B cell (primary cell): ENCODE data around the gene WFDC1. TPM values are rescaled to one million over a fixed set of nuclear protein-coding genes. Genes with fewer than 3 reads are reported as not detected.

Source experiments
- ATAC-seq: fragments of 200-7000 bp; cut with Tn5 transposase; one replicate; pipeline ENCODE4 v1.10.0; 2021; ENCODE audit warnings: low read depth, mild to moderate bottlenecking, moderate number of reproducible peaks, moderate library complexity
- CTCF ChIA-PET: fragments of 350-600 bp; sonication (Branson Sonifier 250); formaldehyde crosslinking; loops from one replicate; lab custom pipeline; 2021; ENCODE audit warnings: antibody characterized with exemption, inconsistent platforms; lab: Charles Lee
- POLR2A ChIA-PET: fragments of 350-600 bp; sonication (Branson Sonifier 250); formaldehyde crosslinking; loops from one replicate; lab custom pipeline; 2021; ENCODE audit warnings: antibody characterized with exemption; lab: Charles Lee
- DNase-seq: peaks from one replicate; pipeline ENCODE4 v3.0.0; 2013
- H2AFZ ChIP-seq: 2 replicates; pipeline ENCODE4 v1.6.1; 2012; ENCODE audit warnings: mild to moderate bottlenecking, low read depth, low read length; ENCODE audit not compliant: insufficient read depth, poor library complexity, severe bottlenecking
- H3K27ac ChIP-seq, 2 donors: 1 replicate in 1 of 2; 2 replicates in 1 of 2; pipeline ENCODE4 v1.5.1; 2012 to 2013; ENCODE audit warnings: low read length in 2 of 2, mild to moderate bottlenecking in 2 of 2, moderate library complexity in 1 of 2
- H3K27me3 ChIP-seq, 4 experiments: fragments of 200-600 bp in 1 of 4; sonication (generic) in 1 of 4; replicated peaks in 1 of 4; 1 replicate in 2 of 4; 2 replicates in 2 of 4; pipeline versions ENCODE4 v1.6.1 to v1.7.0; 2013 to 2016; ENCODE audit warnings: low read length in 3 of 4, mild to moderate bottlenecking in 2 of 4, mixed read lengths in 1 of 4, moderate library complexity in 1 of 4; ENCODE audit not compliant: insufficient read depth in 4 of 4, control insufficient read depth in 3 of 4; ENCODE audit errors: control extremely low read depth in 1 of 4
- H3K36me3 ChIP-seq, 2 experiments: replicated peaks in 1 of 2; 1 replicate in 1 of 2; 2 replicates in 1 of 2; pipeline versions ENCODE4 v1.6.1 to v1.7.1; 2013; ENCODE audit warnings: low read length in 1 of 2; ENCODE audit not compliant: insufficient read depth in 2 of 2, control insufficient read depth in 1 of 2; ENCODE audit errors: control extremely low read depth in 1 of 2, extremely low read depth in 1 of 2
- H3K4me1 ChIP-seq, 2 donors: fragments of 200-600 bp in 1 of 2; sonication (generic) in 1 of 2; 1 replicate in 1 of 2; 2 replicates in 1 of 2; pipeline versions ENCODE4 v1.5.1 to v1.6.1; 2013 to 2017; ENCODE audit warnings: low read length in 2 of 2; ENCODE audit not compliant: control insufficient read depth in 2 of 2, insufficient read depth in 2 of 2
- H3K4me2 ChIP-seq: replicated peaks from 2 replicates; pipeline ENCODE3; 2012; ENCODE audit warnings: mild to moderate bottlenecking, low read depth, low read length; ENCODE audit not compliant: poor library complexity, severe bottlenecking
- H3K4me3 ChIP-seq, 5 experiments: fragments of 200-600 bp in 1 of 5; sonication (generic) in 1 of 5; 1 replicate in 3 of 5; 2 replicates in 2 of 5; pipeline versions ENCODE4 v1.5.1 to v1.7.0; 2011 to 2016; ENCODE audit warnings: low read length in 4 of 5, mild to moderate bottlenecking in 4 of 5, low read depth in 2 of 5, control low read depth in 1 of 5, moderate library complexity in 1 of 5; ENCODE audit not compliant: insufficient read depth in 1 of 5; ENCODE audit errors: control extremely low read depth in 1 of 5, extremely low read depth in 1 of 5
- H3K79me2 ChIP-seq: fragments of 200-600 bp; sonication (generic); one replicate; pipeline ENCODE4 v1.6.0; 2016; ENCODE audit warnings: low read length; ENCODE audit not compliant: control insufficient read depth, insufficient read depth
- H3K9ac ChIP-seq: fragments of 200-600 bp; sonication (generic); 2 replicates; pipeline ENCODE4 v1.6.1; 2017; ENCODE audit warnings: mild to moderate bottlenecking, low read length, moderate library complexity
- H3K9me3 ChIP-seq, 3 donors: one replicate each; pipeline versions ENCODE4 v1.6.1 to v1.7.1; 2013; ENCODE audit warnings: low read length in 2 of 3; ENCODE audit not compliant: control insufficient read depth in 2 of 3, insufficient read depth in 1 of 3; ENCODE audit errors: control extremely low read depth in 1 of 3
- H4K20me1 ChIP-seq: 2 replicates; pipeline ENCODE4 v1.6.0; 2012; ENCODE audit warnings: mild to moderate bottlenecking, low read length; ENCODE audit not compliant: insufficient read depth, control insufficient read depth, poor library complexity, severe bottlenecking
- H3K27ac Mint-ChIP-seq: one replicate; pipeline ENCODE4 v1.8.0; 2021; ENCODE audit warnings: mixed read lengths
- H3K27me3 Mint-ChIP-seq: one replicate; pipeline ENCODE4 v1.8.0; 2021; ENCODE audit warnings: mixed read lengths
- H3K4me1 Mint-ChIP-seq: one replicate; pipeline ENCODE4 v1.8.0; 2021; ENCODE audit warnings: mixed read lengths
- H3K4me3 Mint-ChIP-seq: one replicate; pipeline ENCODE4 v1.8.0; 2021; ENCODE audit warnings: mixed read lengths
- H3K9me3 Mint-ChIP-seq: one replicate; pipeline ENCODE4 v1.8.0; 2022; ENCODE audit warnings: mixed read lengths; ENCODE audit not compliant: insufficient read depth
- EZH2 ChIP-seq: IDR thresholded peaks from 2 replicates; pipeline ENCODE4 v1.6.1; 2012; ENCODE audit warnings: borderline replicate concordance, low read depth, mild to moderate bottlenecking, moderate library complexity, low read length; ENCODE audit not compliant: insufficient read depth, poor library complexity, severe bottlenecking
- WGBS: methylation state at CpG from one replicate; pipeline ENCODE4 v1.1.5; 2013; ENCODE audit warnings: missing lambda C conversion rate; ENCODE audit not compliant: insufficient coverage; 5-methylcytosine and 5-hydroxymethylcytosine counted together
- intact Hi-C: fragments of 100-400 bp; cut with micrococcal nuclease; formaldehyde crosslinking; loops from one replicate; pipeline ENCODE4 v1.10.0; 2022
- polyA plus RNA-seq: library from polyadenylated mRNA; depleted of rRNA; stranded (reverse); fragments of >200 nt; gene quantifications from 2 replicates; pipeline ENCODE4 v1.2.3, GENCODE V29; 2012
- total RNA-seq, 2 donors: library from RNA; stranded (reverse); fragments of 120-200 nt in 1 of 2; gene quantifications; 1 replicate in 1 of 2; 2 replicates in 1 of 2; pipeline versions ENCODE4 v1.2.3 to v1.2.4, GENCODE V29; 2013 to 2022
- TF ChIP-seq, protein P1 (sequence below): fragments of 200-600 bp; IDR thresholded peaks from one replicate; pipeline ENCODE4 v1.8.0; 2022; ENCODE audit warnings: antibody characterized with exemption, mild to moderate bottlenecking

The WFDC1 gene
- total and polyA plus RNA-seq, 2 donors (not counting 1 experiment from before 2014, with no cell fraction given), result not detected

GRCh38 chr16:84246679-84247077 lies 48.0 kb upstream of the WFDC1 start:
- no peak overlapping the region for H2AFZ ChIP-seq
- H3K4me3 ChIP-seq, result no peak overlapping the region
- 60% methylated on average over 1 of the region's 5 CpGs for WGBS
- no peak overlapping the region for H3K4me2 ChIP-seq
- peaks cover 0 to 3% (median 0%) of the 10 kb centered on the region in 4 experiments for H3K27me3 ChIP-seq
- H3K36me3 ChIP-seq, result no peaks in the 10 kb centered on the region
- Mint-ChIP-seq H3K4me1 (no peaks in the 10 kb centered on the region), H3K4me3 (no peak overlapping the region), H3K27me3 (peaks cover 17% of the 10 kb centered on the region), H3K9me3 (peaks cover 4% of the 10 kb centered on the region), H3K27ac (no peak overlapping the region)
- no peaks in the 10 kb centered on the region for H3K79me2 ChIP-seq
- ATAC-seq, result no peak
- H3K9ac ChIP-seq, result no peak overlapping the region
- ChIA-PET CTCF (no interaction called here), POLR2A (no interaction called here)
- H3K4me1 ChIP-seq, result no peaks in the 10 kb centered on the region
- no peaks in the 10 kb centered on the region for H4K20me1 ChIP-seq
- intact Hi-C loops, result no loop called here
- TF ChIP-seq, protein P1, sequence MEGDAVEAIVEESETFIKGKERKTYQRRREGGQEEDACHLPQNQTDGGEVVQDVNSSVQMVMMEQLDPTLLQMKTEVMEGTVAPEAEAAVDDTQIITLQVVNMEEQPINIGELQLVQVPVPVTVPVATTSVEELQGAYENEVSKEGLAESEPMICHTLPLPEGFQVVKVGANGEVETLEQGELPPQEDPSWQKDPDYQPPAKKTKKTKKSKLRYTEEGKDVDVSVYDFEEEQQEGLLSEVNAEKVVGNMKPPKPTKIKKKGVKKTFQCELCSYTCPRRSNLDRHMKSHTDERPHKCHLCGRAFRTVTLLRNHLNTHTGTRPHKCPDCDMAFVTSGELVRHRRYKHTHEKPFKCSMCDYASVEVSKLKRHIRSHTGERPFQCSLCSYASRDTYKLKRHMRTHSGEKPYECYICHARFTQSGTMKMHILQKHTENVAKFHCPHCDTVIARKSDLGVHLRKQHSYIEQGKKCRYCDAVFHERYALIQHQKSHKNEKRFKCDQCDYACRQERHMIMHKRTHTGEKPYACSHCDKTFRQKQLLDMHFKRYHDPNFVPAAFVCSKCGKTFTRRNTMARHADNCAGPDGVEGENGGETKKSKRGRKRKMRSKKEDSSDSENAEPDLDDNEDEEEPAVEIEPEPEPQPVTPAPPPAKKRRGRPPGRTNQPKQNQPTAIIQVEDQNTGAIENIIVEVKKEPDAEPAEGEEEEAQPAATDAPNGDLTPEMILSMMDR, result no peak
- TF ChIP-seq EZH2, result no peak
- DNase-seq, result no peak
- H3K27ac ChIP-seq, result no peak overlapping the region
- H3K9me3 ChIP-seq, result no peaks in the 10 kb centered on the region

GRCh38 chr16:84247331-84247730 lies 47.3 kb upstream of the WFDC1 start:
- ChIA-PET CTCF (no interaction called here), POLR2A (no interaction called here)
- peaks cover 0 to 3% (median 0%) of the 10 kb centered on the region in 4 experiments for H3K27me3 ChIP-seq
- no peaks in the 10 kb centered on the region for H3K4me1 Mint-ChIP-seq
- H3K27ac ChIP-seq, result no peak overlapping the region
- H3K79me2 ChIP-seq, result no peaks in the 10 kb centered on the region
- H3K27me3 Mint-ChIP-seq, result peaks cover 19% of the 10 kb centered on the region
- ATAC-seq, result no peak
- no peak overlapping the region for H3K9ac ChIP-seq
- H3K4me3 ChIP-seq, result no peak overlapping the region
- TF ChIP-seq EZH2, result no peak
- TF ChIP-seq, protein P1, result no peak
- DNase-seq, result no peak
- H3K4me3 Mint-ChIP-seq, result no peak overlapping the region
- no peaks in the 10 kb centered on the region for H3K4me1 ChIP-seq
- intact Hi-C loops, result no loop called here
- H2AFZ ChIP-seq, result no peak overlapping the region
- H3K27ac Mint-ChIP-seq, result no peak overlapping the region
- no CpG with 5 or more reads among the region's 6 CpGs for WGBS
- H3K36me3 ChIP-seq, result no peaks in the 10 kb centered on the region
- no peak overlapping the region for H3K4me2 ChIP-seq
- H3K9me3 ChIP-seq, result no peaks in the 10 kb centered on the region
- H4K20me1 ChIP-seq, result no peaks in the 10 kb centered on the region
- H3K9me3 Mint-ChIP-seq, result peaks cover 4% of the 10 kb centered on the region
